Astrocyte (in vitro differentiated cells and primary cell): Measurements from ENCODE around the gene CHCT1. TPM values are rescaled to one million over a fixed set of nuclear protein-coding genes. Genes with fewer than 3 reads are reported as not detected.
A peak's percentile ranks its signal among the peaks of the same experiment; 100 is the strongest.
"Not testable (repeated sequence)": the region's sequence is repeated elsewhere in the genome, so short reads cannot be mapped to it uniquely, and the experiment has no call there.

Experiments
- DNase-seq: peaks from one replicate; pipeline ENCODE4 v3.0.0-alpha.2; 2010; ENCODE audit warnings: low read depth
- FAIRE-seq: peaks from 2 replicates; lab custom pipeline; 2011; peaks lifted over from hg19 to GRCh38; lab: Jason Lieb, UNC
- H2AFZ ChIP-seq: 2 replicates; pipeline ENCODE4 v1.6.0; 2012; ENCODE audit warnings: low read depth, low read length, inconsistent platforms
- H3K27ac ChIP-seq: 2 replicates; pipeline ENCODE4 v1.5.1; 2011; ENCODE audit warnings: low read depth, low read length, inconsistent platforms
- H3K27me3 ChIP-seq: 2 replicates; pipeline ENCODE4 v1.6.0; 2011; ENCODE audit warnings: low read length, inconsistent platforms; ENCODE audit not compliant: insufficient read depth
- H3K36me3 ChIP-seq: 2 replicates; pipeline ENCODE4 v1.5.1; 2011; ENCODE audit warnings: low read length, inconsistent platforms; ENCODE audit not compliant: insufficient read depth
- H3K4me1 ChIP-seq: 2 replicates; pipeline ENCODE4 v1.5.1; 2011; ENCODE audit warnings: low read length, inconsistent platforms; ENCODE audit not compliant: insufficient read depth
- H3K4me2 ChIP-seq: 2 replicates; pipeline ENCODE4 v1.6.0; 2012; ENCODE audit warnings: low read length, inconsistent platforms
- H3K4me3 ChIP-seq: 2 replicates; pipeline ENCODE4 v1.5.1; 2011; ENCODE audit warnings: low read depth, mild to moderate bottlenecking, low read length, inconsistent platforms; ENCODE audit not compliant: insufficient read depth
- H3K79me2 ChIP-seq: 2 replicates; pipeline ENCODE4 v1.6.0; 2012; ENCODE audit warnings: mild to moderate bottlenecking, low read length, inconsistent platforms; ENCODE audit not compliant: insufficient read depth
- H3K9ac ChIP-seq: 2 replicates; pipeline ENCODE4 v1.6.0; 2012; ENCODE audit warnings: mild to moderate bottlenecking, low read length, inconsistent platforms
- H3K9me3 ChIP-seq: 2 replicates; pipeline ENCODE4 v1.5.1; 2012; ENCODE audit warnings: low read depth, mild to moderate bottlenecking, low read length, inconsistent platforms; ENCODE audit not compliant: insufficient read depth
- H4K20me1 ChIP-seq: 2 replicates; pipeline ENCODE4 v1.6.0; 2012; ENCODE audit warnings: low read length, inconsistent platforms; ENCODE audit not compliant: insufficient read depth
- H3K27ac Mint-ChIP-seq: one replicate; pipeline ENCODE4 v1.8.0; 2021; ENCODE audit warnings: mild to moderate bottlenecking, mixed read lengths; ENCODE audit not compliant: unreplicated experiment
- H3K27me3 Mint-ChIP-seq: one replicate; pipeline ENCODE4 v1.8.0; 2021; ENCODE audit warnings: low read depth, mixed read lengths; ENCODE audit not compliant: unreplicated experiment
- H3K36me3 Mint-ChIP-seq: one replicate; pipeline ENCODE4 v1.8.0; 2021; ENCODE audit warnings: low read depth, mixed read lengths; ENCODE audit not compliant: unreplicated experiment
- H3K4me1 Mint-ChIP-seq: one replicate; pipeline ENCODE4 v1.8.0; 2021; ENCODE audit warnings: low read depth, mixed read lengths; ENCODE audit not compliant: unreplicated experiment
- H3K4me3 Mint-ChIP-seq: one replicate; pipeline ENCODE4 v1.8.0; 2021; ENCODE audit warnings: mild to moderate bottlenecking, moderate library complexity, mixed read lengths; ENCODE audit not compliant: unreplicated experiment
- H3K9me3 Mint-ChIP-seq: one replicate; pipeline ENCODE4 v1.8.0; 2021; ENCODE audit warnings: mild to moderate bottlenecking, mixed read lengths; ENCODE audit not compliant: unreplicated experiment
- CTCF ChIP-seq: IDR thresholded peaks from 2 replicates; pipeline ENCODE4 v1.5.1; 2011; ENCODE audit warnings: low read depth, mild to moderate bottlenecking, inconsistent platforms, low read length, moderate library complexity; ENCODE audit not compliant: insufficient read depth
- EZH2 ChIP-seq: IDR thresholded peaks from 2 replicates; pipeline ENCODE4 v1.6.1; 2012; ENCODE audit warnings: mild to moderate bottlenecking, low read length, inconsistent platforms; ENCODE audit not compliant: insufficient read depth
- total RNA-seq: library from RNA; stranded (reverse); gene quantifications from 2 replicates; pipeline ENCODE4 v1.2.1, GENCODE V29; 2021

CHCT1 gene
- total RNA-seq, 1 donor from 2014 or later = not detected

DNA sequence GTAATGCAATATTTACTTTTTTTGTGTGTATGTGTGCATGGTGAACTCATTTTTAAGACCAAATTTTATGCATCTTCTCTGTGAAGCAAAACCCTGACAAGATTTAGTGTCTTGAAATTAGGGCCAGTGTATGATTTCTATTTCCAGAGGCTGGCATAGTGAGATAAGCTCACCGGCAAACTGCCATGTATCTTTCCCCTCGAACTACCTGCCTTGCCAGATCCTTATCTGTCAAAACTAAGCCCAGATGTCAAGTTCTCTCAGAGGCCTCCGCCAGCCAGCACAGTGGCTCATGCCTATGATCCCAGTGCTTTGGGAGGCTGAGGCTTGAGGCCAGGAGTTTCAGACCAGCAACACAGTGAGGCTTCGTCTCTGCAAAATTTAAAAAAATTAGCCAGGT, 40.3 kb upstream of the CHCT1 start:
- Histone ChIP-seq H4K20me1 (peaks cover 62% of the 10 kb centered on the region), H3K36me3 (no peaks in the 10 kb centered on the region), H3K79me2 (peaks cover 70% of the 10 kb centered on the region), H3K27ac (no peak overlapping the region), H3K4me1 (no peaks in the 10 kb centered on the region), H2AFZ (no peak overlapping the region), H3K27me3 (no peaks in the 10 kb centered on the region), H3K9ac (no peak overlapping the region), H3K4me3 (no peak overlapping the region), H3K4me2 (no peak overlapping the region), H3K9me3 (no peaks in the 10 kb centered on the region)
- TF ChIP-seq EZH2 = no peak
- no peak for TF ChIP-seq CTCF
- no peaks in the 10 kb centered on the region for H3K9me3 Mint-ChIP-seq
- peaks cover 5% of the 10 kb centered on the region for H3K36me3 Mint-ChIP-seq
- H3K4me1 Mint-ChIP-seq = peaks cover 28% of the 10 kb centered on the region
- H3K4me3 Mint-ChIP-seq = no peak overlapping the region
- DNase-seq = no peak
- FAIRE-seq = no peak
- H3K27ac Mint-ChIP-seq = no peak overlapping the region
- no peaks in the 10 kb centered on the region for H3K27me3 Mint-ChIP-seq

GRCh38 chr17:60383379-60383778, 38.9 kb upstream of the CHCT1 start:
- no peak for TF ChIP-seq CTCF
- TF ChIP-seq EZH2 = no peak
- Histone ChIP-seq H3K79me2 (peaks cover 78% of the 10 kb centered on the region), H3K4me1 (peaks cover 1% of the 10 kb centered on the region), H3K4me2 (no peak overlapping the region), H4K20me1 (peaks cover 69% of the 10 kb centered on the region), H3K27ac (no peak overlapping the region), H3K36me3 (no peaks in the 10 kb centered on the region), H3K9ac (no peak overlapping the region), H3K27me3 (no peaks in the 10 kb centered on the region), H2AFZ (no peak overlapping the region), H3K4me3 (no peak overlapping the region), H3K9me3 (no peaks in the 10 kb centered on the region)
- Mint-ChIP-seq H3K27me3 (no peaks in the 10 kb centered on the region), H3K4me3 (no peak overlapping the region), H3K27ac (no peak overlapping the region), H3K9me3 (no peaks in the 10 kb centered on the region), H3K36me3 (peaks cover 5% of the 10 kb centered on the region), H3K4me1 (peaks cover 33% of the 10 kb centered on the region)
- FAIRE-seq (no peak), DNase-seq (no peak)

DNA sequence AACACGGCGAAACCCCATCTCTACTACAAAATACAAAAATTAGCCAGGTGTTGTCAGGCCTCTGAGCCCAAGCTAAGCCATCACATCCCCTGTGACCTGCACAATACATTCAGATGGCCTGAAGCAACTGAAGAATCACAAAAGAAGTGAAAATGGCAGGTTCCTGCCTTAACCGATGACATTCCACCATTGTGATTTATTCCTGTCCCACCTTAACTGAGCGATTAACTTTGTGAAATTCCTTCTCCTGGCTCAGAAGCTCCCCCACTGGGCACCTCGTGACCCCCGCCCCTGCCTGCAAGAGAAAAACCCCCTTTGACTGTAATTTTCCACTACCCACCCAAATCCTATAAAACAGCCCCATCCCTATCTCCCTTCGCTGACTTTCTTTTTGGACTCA, 37.4 kb upstream of the CHCT1 start:
- DNase-seq, FAIRE-seq, H3K9me3 Mint-ChIP-seq, H3K9me3 ChIP-seq, H3K27ac ChIP-seq, H3K4me2 ChIP-seq, H2AFZ ChIP-seq, H3K36me3 ChIP-seq, H3K4me3 Mint-ChIP-seq, H3K27me3 ChIP-seq, H3K4me1 ChIP-seq, H3K36me3 Mint-ChIP-seq, H3K27me3 Mint-ChIP-seq, H3K4me3 ChIP-seq, H3K9ac ChIP-seq: not testable (repeated sequence)
- peaks cover 70% of the 10 kb centered on the region for H4K20me1 ChIP-seq
- peaks cover 88% of the 10 kb centered on the region for H3K79me2 ChIP-seq
- Mint-ChIP-seq H3K4me1 (peaks cover 40% of the 10 kb centered on the region), H3K27ac (peak overlapping the region; percentile 87)
